ENCODE data around the gene ZNF598.

Gene ZNF598

DNA sequence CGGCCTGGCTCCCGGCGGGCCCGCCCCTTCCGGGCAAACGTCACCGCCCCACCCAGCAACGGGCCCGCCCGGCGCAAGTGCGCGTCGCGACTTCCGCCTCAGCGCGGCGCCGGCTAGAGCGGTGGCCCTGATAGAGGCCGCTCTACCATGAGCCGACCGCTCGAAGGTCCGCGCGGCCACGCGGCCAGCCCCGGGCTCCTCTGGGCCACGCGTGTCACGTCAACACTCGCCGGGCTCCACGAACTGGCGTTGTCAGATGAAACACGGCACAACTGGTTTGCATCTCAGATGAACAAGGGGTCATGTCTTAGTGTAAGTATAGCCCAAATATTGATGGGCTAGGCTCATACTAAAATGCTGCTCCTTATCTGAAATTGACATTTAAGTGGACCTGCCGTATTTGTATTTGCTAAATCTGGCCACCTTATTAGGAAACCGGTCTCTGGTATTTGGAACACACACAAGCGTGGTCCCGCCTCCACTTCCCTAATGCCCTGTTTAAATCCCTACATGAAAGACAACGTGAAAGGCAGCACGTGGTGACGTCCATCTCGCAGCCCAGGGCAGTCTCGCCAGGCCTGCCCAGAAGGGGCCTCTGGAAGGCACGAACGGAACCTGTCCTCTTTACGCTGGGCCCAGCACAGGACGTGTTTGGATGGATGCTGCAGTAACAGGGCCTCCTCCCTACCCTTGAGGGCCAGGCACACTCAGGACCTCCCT lies at the start of gene ZNF598:
ZNF598 (minus strand) TSS at position 31 of the 720 bp plus-strand sequence.
- peak; percentile 81 for DNase-seq

DNA sequence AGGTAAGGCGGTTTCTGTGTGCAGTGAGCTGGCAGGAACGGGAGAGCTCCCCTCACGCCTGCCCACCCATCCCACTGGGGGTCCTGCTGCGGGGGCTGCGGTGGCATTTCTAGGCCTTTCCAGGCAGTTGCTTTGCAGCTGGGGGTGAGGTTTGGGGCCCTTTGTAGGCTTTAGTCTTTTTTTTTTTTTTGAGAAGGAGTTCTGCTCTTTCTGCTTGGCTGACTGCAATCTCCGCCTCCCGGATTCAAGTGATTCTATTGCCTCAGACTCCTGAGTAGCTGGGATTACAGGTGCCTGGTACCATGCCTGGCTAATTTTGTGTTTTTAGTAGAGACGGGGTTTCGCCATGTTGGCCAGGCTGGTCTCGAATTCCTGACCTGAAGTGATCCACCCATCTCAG lies 49.3 kb upstream of the ZNF598 start:
- DNase-seq: no peak

DNA sequence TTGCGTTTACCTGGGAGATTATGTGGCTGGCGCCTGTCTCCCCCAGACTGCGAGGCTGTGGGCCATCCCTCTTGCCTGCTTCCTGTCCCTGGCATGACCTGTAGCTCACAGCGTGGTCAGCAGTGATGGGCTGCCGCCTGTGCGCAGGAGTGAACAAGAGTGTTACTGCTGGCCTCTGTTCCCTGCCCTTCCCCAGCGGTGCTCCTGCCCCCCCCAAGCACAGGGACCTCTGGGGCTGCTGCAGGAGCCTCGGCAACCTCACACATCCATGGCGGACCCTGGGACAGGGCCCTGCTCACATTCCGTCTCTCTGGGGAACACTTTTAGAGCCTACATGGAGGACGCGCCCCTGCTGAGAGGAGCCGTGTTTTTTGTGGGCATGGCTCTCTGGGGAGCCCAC lies 48.8 kb upstream of the ZNF598 start:
- no peak for DNase-seq

DNA sequence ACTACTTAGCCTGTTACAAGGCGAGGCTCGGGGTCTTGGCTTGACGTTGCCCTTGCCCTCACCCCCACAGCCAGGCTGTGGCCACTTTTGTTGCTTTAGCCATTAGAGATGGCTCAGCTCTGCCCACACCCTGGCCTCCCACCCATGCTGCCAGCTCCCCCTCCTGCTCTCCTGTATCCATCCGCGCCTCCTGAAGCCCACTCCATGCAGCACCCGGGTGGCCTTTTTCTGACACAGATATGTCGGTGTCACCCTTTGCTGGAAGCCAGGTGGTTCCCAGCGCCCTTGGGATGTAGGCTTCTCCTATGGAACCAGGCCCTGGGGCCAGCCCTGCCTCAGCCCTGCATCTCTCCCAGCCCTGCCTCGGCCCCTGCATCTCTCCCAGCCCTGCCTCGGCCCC lies 47.8 kb upstream of the ZNF598 start:
- DNase-seq: no peak

DNA sequence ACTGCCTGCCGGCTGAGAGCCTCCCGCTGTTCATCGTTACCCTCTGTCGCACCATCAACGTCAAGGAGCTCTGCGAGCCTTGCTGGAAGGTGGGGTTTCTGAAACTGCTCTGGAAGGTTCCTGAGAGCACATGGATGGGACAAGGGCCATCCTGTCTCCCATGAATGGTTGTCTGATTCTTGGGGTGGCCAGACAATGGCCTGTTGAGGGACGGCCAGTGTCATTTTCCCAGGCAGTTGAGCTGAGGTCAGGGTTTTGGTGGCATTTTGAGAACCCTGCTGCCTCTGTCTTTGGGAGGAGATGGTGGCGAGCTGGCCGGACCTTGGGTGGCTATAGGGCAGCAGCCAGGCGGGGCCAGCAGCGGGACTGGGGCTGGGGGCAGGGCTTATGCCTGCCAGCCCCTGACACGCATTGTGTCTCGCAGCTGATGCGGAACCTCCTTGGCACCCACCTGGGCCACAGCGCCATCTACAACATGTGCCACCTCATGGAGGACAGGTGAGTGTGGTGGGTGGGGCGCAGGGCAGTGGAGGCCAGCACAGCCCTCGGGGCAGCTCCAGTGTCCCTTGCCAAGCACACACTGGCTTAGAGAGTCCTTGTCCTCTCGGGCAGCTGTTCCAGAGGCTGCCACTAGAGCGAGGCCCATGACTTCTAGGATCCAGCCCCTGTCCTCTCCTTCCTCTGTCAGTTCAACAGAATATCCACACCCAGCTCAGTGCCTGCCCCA lies 47.2 kb upstream of the ZNF598 start:
- no peak for DNase-seq

DNA sequence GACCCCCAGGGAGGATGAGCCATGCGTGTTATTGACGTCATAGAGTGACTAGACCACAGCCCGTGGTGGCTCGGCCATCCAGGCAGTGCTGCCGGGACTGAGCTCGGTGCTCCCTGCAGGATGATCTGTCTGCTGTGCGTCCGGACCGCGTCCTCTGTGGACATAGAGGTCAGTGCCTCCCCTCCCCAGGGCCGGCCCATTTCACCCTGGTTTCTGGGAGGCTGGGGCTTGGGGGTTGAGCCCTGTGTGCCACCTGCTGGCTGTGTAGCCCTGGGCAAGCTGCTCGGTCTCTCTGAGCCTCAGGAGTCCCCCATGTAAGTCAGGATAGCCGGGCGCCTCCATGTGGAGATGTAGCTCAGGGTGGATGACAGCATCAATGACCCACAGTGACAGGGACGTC lies 46.5 kb upstream of the ZNF598 start:
- no peak for DNase-seq

DNA sequence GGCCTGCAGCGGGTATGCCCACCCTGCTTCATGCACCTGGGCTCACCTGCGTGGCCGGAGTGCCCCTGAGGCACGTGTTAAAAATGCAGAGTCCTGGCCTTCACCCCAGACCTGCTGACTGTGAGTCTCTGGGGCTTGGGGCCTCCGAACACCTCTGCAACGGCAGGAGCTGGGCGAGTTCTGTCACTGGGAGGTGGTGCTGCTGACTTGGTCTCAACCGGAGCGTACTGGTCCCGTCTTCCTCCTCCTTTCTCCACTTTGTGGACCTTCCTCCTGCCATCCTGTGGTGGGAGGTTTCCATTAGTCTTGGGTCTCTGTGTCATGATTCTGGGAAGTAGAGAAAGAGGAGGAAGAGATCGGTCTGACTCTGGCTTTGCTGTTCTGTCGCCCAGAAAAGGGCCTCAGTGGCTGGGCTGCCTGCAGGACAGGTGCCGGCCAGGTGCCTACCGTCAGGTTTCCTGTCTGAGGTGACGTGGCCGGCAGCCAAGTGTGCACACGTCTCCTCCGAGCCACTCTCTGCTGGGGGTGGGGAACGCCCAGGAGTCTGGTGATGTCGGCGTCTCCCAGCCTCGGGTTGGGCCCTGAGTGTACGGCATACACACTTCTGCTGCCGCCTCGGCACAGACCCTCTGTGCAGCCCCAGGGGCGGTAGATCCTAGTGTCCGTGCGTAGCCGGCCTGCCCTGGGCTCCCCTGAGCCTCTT lies 45.1 kb upstream of the ZNF598 start:
- no peak for DNase-seq

DNA sequence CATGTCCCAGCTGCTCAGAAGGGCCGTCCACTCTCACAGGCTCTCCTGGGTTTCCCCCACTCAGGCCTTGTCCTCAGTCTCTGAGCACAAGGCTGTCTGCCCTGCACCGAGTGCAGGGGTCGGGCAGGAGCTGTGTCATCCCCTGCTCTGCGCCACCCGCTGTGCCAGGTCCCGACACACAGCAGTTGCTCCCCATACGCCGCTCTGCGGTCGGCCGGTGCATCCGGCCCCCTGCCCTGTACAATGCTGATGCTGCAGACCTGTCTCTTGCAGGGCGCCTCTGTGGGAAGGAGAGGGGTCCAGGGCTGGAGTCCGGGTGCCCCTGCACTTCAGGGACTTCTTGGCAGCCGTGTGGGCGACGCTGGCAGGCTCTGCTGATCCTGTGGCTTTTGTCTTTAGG lies 44.3 kb upstream of the ZNF598 start:
- DNase-seq: no peak

DNA sequence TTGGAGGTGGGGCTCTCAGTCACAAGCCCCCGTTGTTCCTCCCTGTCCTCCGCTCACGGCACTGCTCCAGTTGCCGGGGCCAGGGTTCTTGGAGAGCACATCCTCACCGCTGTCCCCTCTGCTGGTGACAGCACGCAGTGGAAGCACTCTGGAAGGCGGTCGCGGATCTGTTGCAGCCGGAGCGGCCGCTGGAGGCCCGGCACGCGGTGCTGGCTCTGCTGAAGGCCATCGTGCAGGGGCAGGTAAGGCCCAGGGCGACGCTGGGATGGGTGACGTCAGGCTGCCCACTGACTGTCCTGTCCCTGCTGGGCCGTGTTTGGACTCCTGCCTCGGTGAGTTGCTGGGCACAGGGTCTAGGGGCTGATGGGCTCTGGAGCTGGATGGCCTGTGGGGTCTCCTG lies 43.6 kb upstream of the ZNF598 start:
- DNase-seq: no peak

DNA sequence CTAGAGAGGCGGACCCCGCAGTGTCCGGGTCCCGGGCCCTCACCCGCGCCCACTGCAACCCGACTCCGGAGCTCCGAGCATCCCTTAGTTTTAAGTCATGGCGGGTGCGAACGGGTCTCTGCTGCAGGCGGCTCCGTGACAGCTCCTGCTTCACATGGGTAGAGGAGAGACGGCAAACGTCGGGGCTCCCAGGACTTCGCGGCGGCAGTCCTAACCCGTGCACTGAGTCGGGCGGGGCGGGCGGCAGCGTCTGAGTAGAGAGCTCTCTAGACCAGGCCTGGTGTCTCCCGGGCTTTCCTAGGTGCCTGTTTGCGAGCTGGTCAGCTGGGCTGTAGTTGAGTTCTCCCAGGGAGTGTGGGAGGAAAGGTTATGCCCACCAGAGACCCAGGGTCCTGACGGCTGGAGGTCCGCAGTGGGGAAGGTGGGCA lies 38.5 kb upstream of the ZNF598 start:
- no peak for DNase-seq

DNA sequence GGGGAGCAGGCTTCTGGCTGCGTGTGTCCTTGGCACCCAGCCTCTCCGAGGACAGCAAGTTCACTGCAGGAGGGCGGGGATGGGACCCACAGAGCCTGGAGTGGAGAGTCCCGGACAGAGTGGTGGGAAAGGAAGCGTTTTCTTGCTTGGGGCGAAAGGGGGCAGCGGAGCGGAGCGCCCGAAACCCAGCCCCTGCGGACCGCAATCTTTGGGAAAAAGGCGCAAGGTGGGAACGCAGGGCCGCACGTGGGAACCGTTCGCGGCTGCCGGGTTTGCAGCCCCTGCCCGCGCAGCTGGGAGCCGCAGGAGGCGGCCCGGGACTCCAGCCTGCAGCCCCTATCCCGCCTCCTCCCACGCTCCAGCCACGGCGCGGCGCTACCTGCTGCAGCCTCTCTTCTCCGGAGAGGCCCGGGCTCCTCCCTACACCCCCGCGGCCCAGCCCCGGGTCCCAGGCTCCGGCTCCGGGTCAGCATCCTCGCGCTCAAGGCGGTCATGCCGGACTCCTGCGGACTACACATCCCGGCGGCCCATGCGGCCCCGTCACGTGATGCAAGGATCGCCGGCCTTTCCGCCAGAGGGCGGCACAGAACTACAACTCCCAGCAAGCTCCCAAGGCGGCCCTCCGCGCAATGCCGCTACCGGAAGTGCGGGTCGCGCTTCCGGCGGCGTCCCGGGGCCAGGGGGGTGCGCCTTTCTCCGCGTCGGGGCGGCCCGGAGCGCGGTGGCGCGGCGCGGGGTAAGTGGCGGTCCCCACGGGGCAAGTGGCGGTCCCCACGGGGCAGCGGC lies 37.9 kb upstream of the ZNF598 start, which contains the start of the genes NTHL1 and TSC2:
NTHL1 (minus strand) TSS at position 505 of the 786 bp plus-strand sequence; CDS start at position 494, 11 bp downstream.
TSC2 (plus strand) TSS at position 656 of the 786 bp plus-strand sequence. CDS start 631 bp downstream, outside the sequence.
- peak; percentile 92 for DNase-seq

DNA sequence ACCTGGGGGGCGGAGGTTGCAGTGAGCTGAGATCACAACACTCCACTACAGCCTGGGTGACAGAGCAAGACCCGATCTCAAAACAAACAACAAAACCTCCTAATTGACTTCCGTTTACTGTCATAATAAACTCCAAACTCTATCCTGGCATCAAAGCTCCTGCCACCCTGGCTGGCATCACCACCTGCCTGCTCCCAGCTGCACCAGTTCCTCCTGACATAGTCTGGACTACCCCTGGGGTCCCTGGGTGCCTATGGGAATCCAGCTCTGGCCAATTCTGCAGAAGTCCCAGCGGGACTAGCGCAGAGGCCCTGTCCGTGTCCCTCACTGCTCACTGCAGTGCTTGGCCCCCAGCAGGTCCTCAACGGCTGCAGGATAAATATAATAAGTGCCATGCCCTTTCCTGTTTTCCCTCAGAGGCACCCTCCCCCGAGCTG lies 37.3 kb upstream of the ZNF598 start:
- DNase-seq: no peak

DNA sequence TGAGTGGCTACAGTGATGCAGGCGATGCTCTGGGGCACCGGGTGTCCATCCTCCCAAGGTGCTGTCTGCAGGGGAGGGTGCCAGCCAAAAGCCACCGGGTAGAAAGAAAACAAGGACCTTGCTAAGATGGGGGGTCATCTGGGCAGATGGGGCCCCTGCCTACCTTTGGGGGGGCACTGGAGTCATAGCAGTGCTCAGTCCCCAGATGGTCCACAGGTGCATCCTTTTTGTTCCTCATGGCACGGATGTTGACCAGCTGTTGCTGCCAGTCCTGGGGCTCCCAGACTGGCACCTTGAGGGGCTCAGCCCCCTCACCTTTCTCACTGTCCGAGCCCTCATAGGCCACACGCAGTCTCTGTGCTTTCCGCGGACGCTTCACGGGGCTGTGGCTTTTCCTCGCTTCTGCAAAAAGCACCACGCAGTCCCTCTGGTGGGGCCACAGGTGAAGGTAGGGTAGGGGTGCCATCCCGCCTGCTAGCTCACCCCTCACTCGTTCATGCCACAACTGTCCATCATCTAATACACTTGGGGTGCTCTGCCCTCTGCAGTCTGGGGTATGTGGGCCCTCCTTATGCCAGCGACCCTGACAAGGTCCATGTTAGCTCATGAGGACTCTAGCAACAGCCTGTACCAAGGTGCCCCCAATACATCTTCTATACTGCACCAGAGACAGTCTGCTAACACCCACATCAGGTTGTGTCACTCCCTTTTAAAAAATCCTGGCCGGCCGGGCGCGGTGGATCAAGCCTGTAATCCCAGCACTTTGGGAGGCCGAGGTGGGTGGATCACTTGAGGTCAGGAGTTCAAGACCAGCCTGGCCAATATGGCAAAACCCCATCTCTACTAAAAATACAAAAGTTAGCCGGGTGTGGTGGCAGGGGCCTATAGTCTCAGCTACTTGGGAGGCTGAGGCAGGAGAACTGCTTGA lies 36.6 kb upstream of the ZNF598 start:
- DNase-seq: no peak

DNA sequence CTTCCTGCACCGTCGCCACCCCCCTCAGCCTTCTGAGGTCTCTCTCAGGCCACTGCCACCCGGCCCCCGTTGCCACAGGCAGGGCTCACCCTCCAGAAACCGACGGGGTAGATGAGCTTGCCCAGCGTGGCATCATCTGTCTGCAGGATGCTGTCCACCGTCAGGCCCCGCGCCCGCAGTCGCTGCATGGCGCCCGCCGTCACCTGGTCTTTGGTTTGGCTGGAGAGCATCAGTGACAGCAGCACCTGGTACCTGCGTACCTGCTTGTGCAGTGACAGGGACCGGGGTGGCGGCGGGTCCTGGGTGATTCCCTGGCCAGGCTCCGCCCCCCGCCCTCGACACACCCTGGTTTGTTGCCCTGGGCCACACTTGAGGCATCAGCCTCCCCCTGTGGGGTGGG lies 34.9 kb upstream of the ZNF598 start:
- DNase-seq: no peak

DNA sequence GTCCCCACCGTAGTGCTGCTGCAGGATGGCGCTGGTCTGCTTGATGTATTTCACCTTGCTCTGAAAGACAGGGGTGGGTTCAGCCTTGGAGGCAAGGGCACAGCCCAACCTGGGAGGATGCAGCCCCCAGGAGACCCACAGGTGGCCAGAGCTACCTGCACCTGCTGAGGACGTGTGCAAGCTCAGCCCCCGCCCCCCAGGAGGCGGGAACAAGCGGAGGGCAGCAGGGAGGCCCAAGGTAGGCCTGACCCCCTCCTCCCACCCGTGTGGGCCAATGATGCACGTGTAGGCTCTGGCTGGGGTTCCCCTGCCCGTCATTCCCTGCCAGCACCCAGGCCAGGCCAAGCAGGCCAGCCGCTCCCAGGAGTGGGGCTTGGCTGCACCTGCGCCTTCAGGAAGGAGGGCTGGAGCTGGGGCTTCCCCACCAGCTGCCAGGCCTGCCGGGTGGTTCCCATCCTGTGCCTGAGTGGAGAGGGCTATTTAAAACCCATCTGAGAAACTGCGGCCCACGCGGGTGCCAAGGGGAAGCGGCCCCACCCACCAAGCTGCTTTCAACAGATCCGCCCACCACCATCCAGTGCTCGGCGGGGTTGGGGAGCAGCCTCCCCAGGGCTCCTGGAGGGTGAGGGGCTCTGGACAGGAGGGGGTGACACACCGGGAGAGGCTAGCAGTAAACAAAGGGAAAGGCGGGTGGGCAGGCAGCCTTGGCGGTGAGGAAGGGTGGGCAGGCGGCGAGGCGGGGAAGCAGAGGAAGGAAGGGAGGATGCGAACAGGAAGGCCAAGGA lies 34.2 kb upstream of the ZNF598 start:
- DNase-seq: no peak

DNA sequence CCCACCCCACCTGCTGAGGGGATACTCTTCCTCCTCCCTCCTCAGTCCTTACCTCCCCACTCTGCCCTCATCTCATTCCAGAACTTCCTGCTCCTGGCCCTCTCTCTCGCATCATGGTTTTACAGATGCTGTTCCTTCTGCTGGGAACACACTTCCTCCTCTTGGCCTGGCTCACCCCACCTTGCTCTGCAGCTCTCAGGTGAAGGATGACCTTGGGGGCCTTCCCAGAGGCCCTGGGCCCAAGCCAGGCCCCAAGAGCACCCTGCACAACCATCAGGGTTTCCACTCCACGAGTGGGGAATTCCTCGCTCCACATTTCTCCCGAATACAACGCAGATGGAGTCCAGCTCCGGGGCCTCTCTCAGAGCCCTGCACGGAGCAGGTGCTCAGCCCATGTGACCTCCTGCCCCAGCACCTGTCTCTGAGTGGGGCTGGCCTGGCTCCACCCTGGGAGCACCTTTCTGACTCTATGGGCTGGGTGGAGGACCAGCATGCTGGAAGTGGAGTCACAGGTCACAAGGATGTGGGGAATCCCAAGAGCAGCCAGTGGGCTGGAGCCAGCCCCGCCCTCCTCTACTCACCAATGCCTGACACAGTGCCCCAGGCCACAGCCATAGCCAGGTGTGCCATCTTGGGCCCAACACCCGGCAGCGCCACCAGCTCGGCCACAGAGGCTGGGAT lies 33.5 kb upstream of the ZNF598 start:
- DNase-seq: no peak

DNA sequence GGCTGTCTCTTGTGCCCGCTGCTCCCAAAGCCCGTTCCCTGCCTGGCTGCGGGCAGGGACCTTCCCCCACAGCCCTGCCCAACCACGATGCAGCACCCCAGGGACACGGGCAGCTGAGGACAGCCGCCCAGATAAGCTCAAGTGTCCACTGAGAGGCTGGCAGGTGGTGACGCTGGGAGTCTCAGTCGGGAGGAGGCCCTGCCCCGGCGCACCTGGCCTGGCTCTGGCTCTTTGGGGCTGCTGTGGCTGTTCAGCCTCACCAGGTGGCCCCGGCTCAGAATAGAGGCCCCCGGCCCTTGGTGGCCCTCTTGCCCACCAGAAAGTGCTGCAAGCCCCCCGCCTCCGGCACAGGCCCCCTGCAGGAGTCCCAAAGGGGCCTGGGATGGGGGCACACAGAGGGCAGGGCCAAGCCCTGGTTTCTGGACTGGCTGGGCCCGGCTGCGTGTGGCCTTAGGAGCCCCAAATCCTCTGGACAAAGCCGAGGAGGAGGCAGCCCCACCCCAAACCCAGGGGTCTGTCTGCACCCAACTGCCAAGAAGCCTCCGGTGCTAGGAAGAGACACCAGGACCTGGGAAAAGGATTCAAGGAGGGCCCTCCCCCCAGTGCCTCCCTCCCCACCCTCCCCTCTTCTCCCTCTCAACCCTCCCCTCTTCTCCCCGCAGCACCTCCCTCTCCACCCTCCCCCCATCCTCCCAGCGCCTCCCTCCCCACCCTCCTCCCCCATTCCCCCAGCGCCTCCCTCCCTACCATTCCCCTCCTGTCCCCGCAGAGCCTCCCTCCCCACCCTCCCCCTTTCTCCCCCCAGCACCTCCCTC lies 32.8 kb upstream of the ZNF598 start:
- DNase-seq: no peak

DNA sequence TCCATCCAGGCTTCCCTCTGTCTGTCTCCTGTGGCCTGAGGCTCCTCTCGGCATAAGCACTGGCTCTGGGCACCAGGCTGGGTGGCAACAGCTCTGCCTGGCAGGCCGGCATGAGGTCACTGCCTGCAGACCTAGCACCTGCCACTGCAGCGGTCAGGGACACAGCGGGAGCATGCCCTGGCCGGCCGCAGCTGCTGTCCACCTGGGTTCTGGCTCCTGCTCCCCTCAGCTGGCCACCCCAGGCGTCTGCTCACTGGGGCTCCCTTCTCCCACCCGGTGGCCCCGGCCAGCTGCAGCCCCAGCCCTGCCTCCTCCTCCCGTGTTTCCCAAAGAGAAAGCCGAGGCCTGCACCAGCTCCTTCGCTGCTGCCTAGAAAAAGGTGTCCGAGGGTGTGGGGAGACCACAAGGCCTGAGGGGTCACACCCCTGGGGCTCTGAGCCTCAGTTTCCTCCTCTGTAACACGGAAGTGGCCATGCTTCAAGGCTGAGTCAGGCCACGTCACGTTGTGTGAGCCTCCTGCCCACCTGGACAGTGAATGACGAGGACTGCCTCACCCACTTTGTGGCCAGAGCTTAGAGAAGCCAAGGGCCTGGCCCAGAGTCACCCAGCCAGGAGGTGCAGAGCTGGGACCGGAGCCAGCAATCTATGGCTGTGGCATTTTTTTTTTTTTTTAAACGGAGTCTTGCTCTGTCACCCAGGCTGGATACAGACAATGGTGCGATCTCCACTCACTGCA lies 31.3 kb upstream of the ZNF598 start:
- no peak for DNase-seq

Data from CD4-positive, alpha-beta T cell treated with Interferon gamma for 1 hour (primary cell).